DND-41 (cell line): ENCODE measurements around the gene ARHGAP21.
"Not testable (repeated sequence)": the region's sequence is repeated elsewhere in the genome, so short reads cannot be mapped to it uniquely, and the experiment has no call there.

Experiments
- EZH2 ChIP-seq: IDR thresholded peaks from 3 replicates; pipeline ENCODE4 v1.6.1; 2012; ENCODE audit warnings: borderline replicate concordance, low read depth, mild to moderate bottlenecking, moderate library complexity, low read length, inconsistent platforms; ENCODE audit not compliant: severe bottlenecking
- TF ChIP-seq, protein P1 (sequence below): IDR thresholded peaks from 2 replicates; pipeline ENCODE4 v1.5.1; 2012; ENCODE audit warnings: borderline replicate concordance, low read length, moderate library complexity, mild to moderate bottlenecking; ENCODE audit not compliant: poor library complexity, severe bottlenecking; ENCODE audit errors: extremely low read depth

GRCh38 chr10:24619291-24619993, 104.2 kb downstream of the ARHGAP21 start:
- TF ChIP-seq, protein P1, sequence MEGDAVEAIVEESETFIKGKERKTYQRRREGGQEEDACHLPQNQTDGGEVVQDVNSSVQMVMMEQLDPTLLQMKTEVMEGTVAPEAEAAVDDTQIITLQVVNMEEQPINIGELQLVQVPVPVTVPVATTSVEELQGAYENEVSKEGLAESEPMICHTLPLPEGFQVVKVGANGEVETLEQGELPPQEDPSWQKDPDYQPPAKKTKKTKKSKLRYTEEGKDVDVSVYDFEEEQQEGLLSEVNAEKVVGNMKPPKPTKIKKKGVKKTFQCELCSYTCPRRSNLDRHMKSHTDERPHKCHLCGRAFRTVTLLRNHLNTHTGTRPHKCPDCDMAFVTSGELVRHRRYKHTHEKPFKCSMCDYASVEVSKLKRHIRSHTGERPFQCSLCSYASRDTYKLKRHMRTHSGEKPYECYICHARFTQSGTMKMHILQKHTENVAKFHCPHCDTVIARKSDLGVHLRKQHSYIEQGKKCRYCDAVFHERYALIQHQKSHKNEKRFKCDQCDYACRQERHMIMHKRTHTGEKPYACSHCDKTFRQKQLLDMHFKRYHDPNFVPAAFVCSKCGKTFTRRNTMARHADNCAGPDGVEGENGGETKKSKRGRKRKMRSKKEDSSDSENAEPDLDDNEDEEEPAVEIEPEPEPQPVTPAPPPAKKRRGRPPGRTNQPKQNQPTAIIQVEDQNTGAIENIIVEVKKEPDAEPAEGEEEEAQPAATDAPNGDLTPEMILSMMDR, result not testable (repeated sequence)
- TF ChIP-seq EZH2, result not testable (repeated sequence)
